GM21381 (cell line): ENCODE data around the gene PRKD2.
"Not testable (repeated sequence)": the region's sequence is repeated elsewhere in the genome, so short reads cannot be mapped to it uniquely, and the experiment has no call there.

ENCODE experiments used
- ATAC-seq: cut with Tn5 transposase; IDR thresholded peaks from one replicate; pipeline ENCODE4 v1.9.1; 2021; ENCODE audit warnings: mild to moderate bottlenecking, moderate library complexity; ENCODE audit not compliant: unreplicated experiment

Gene PRKD2

GRCh38 chr19:46712768-46713338 is 4.1 kb downstream of the PRKD2 start:
- not testable (repeated sequence) for ATAC-seq

GRCh38 chr19:46710687-46711086 is 6.2 kb downstream of the PRKD2 start:
- ATAC-seq = no peak

GRCh38 chr19:46704379-46705076 is 12.4 kb downstream of the PRKD2 start:
- ATAC-seq = no peak

- ATAC-seq = no peak
Measured at GRCh38 chr19:46700704-46701103, 16.2 kb downstream of the PRKD2 start.

- no peak for ATAC-seq
Measured at GRCh38 chr19:46698395-46699321, 18.3 kb downstream of the PRKD2 start.

- no peak for ATAC-seq
Measured at GRCh38 chr19:46697204-46697960, 19.5 kb downstream of the PRKD2 start.

GRCh38 chr19:46696866-46697203 is 20.1 kb downstream of the PRKD2 start:
- no peak for ATAC-seq

- no peak for ATAC-seq
Measured at GRCh38 chr19:46696052-46696451, 20.9 kb downstream of the PRKD2 start.

GRCh38 chr19:46693760-46694159 is 23.2 kb downstream of the PRKD2 start:
- no peak for ATAC-seq

GRCh38 chr19:46692918-46693722 is 23.8 kb downstream of the PRKD2 start:
- no peak for ATAC-seq

- ATAC-seq = no peak
Measured at GRCh38 chr19:46691948-46692347, 25.0 kb downstream of the PRKD2 start.

- ATAC-seq = no peak
Measured at GRCh38 chr19:46691104-46691503, 25.8 kb downstream of the PRKD2 start.

- ATAC-seq = no peak
Measured at GRCh38 chr19:46689358-46689757, 27.6 kb downstream of the PRKD2 start.

- ATAC-seq = no peak
Measured at GRCh38 chr19:46687438-46688145, 29.3 kb downstream of the PRKD2 start.

- no peak for ATAC-seq
Measured at GRCh38 chr19:46685189-46685588, 31.7 kb downstream of the PRKD2 start.

- no peak for ATAC-seq
Measured at GRCh38 chr19:46678110-46678732, 38.7 kb downstream of the PRKD2 start.

GRCh38 chr19:46674416-46675178 is 42.3 kb downstream of the PRKD2 start:
- no peak for ATAC-seq

GRCh38 chr19:46670813-46671212 is 46.1 kb downstream of the PRKD2 start:
- no peak for ATAC-seq
